Endothelial cell (in vitro differentiated cells): ENCODE measurements around the gene PAPOLA. TPM values are rescaled to one million over a fixed set of nuclear protein-coding genes. Genes with fewer than 3 reads are reported as not detected.

Experiments used
- DNase-seq: peaks from one replicate; pipeline ENCODE4 v3.0.0; 2021; ENCODE audit warnings: low spot score
- H3K27ac Mint-ChIP-seq: one replicate; pipeline ENCODE4 v1.8.0; 2021; ENCODE audit warnings: mixed read lengths, inconsistent platforms; ENCODE audit not compliant: unreplicated experiment
- H3K27me3 Mint-ChIP-seq: one replicate; pipeline ENCODE4 v1.8.0; 2021; ENCODE audit warnings: mild to moderate bottlenecking, moderate library complexity, mixed read lengths, inconsistent platforms; ENCODE audit not compliant: unreplicated experiment
- H3K36me3 Mint-ChIP-seq: one replicate; pipeline ENCODE4 v1.8.0; 2021; ENCODE audit warnings: mild to moderate bottlenecking, low read depth, mixed read lengths, inconsistent platforms; ENCODE audit not compliant: unreplicated experiment
- H3K4me1 Mint-ChIP-seq: one replicate; pipeline ENCODE4 v1.8.0; 2021; ENCODE audit warnings: mild to moderate bottlenecking, mixed read lengths, inconsistent platforms; ENCODE audit not compliant: unreplicated experiment
- H3K4me3 Mint-ChIP-seq: one replicate; pipeline ENCODE4 v1.8.0; 2021; ENCODE audit warnings: mild to moderate bottlenecking, mixed read lengths, inconsistent platforms; ENCODE audit not compliant: unreplicated experiment
- H3K9me3 Mint-ChIP-seq: one replicate; pipeline ENCODE4 v1.8.0; 2021; ENCODE audit warnings: mixed read lengths, inconsistent platforms; ENCODE audit not compliant: unreplicated experiment
- total RNA-seq: library from RNA; stranded (reverse); fragmentation: NEBNext Ultra II Directional; extraction: Animal tissue kit (Norgen Biotek cat#: 25700); gene quantifications from one replicate; pipeline ENCODE4 v1.2.1, GENCODE V29; 2021; ENCODE audit not compliant: unreplicated experiment
- TF ChIP-seq, protein P1 (sequence below): fragments of 200-600 bp; sonication (generic); IDR thresholded peaks from one replicate; pipeline ENCODE4 v1.5.0; 2021; ENCODE audit warnings: antibody characterized with exemption; ENCODE audit not compliant: unreplicated experiment

The PAPOLA gene
- total RNA-seq, 1 donor from 2014 or later = 161 TPM

DNA sequence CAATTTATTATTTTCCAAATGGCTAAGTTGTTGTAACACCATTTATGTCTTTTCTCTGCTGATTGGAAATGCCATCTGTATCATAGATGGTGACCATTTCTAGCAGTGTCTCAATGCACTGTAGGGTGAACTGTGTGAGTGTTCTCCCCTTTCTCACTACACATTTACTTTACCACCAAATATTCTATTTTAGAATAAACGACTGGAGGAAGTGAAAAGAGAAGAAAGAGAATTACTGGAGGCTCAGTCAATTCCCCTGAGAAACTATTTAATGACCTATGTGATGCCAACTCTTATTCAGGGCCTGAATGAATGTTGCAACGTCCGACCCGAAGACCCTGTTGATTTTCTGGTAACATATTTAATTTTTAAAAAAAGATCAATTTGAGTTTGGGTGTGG lies 15.5 kb upstream of the PAPOLA start:
- Mint-ChIP-seq H3K4me3 (no peak overlapping the region), H3K27me3 (no peaks in the 10 kb centered on the region), H3K4me1 (no peaks in the 10 kb centered on the region), H3K36me3 (no peaks in the 10 kb centered on the region), H3K27ac (no peak overlapping the region), H3K9me3 (no peaks in the 10 kb centered on the region)
- TF ChIP-seq, protein P1, sequence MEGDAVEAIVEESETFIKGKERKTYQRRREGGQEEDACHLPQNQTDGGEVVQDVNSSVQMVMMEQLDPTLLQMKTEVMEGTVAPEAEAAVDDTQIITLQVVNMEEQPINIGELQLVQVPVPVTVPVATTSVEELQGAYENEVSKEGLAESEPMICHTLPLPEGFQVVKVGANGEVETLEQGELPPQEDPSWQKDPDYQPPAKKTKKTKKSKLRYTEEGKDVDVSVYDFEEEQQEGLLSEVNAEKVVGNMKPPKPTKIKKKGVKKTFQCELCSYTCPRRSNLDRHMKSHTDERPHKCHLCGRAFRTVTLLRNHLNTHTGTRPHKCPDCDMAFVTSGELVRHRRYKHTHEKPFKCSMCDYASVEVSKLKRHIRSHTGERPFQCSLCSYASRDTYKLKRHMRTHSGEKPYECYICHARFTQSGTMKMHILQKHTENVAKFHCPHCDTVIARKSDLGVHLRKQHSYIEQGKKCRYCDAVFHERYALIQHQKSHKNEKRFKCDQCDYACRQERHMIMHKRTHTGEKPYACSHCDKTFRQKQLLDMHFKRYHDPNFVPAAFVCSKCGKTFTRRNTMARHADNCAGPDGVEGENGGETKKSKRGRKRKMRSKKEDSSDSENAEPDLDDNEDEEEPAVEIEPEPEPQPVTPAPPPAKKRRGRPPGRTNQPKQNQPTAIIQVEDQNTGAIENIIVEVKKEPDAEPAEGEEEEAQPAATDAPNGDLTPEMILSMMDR = no peak
- DNase-seq = no peak

DNA sequence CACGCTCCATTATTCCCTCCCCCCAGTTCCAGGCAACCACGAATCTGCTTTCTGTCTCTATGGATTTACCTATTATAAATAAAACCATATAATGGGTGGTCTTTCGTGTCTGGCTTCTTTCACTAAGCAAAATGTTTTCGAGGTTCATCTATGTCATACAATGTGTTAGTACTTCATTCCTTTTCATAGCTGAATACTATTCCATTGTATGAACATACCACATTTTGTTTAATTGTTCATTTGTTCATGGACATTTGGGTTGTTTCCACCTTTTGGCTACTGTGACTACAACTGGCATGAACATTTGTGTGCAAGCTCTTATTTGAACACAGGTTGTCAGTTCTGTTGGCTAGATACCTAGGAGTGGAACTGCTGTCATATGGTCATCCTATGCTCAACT lies 12.9 kb upstream of the PAPOLA start:
- Mint-ChIP-seq H3K27ac (no peak overlapping the region), H3K36me3 (no peaks in the 10 kb centered on the region), H3K4me3 (no peak overlapping the region)

DNA sequence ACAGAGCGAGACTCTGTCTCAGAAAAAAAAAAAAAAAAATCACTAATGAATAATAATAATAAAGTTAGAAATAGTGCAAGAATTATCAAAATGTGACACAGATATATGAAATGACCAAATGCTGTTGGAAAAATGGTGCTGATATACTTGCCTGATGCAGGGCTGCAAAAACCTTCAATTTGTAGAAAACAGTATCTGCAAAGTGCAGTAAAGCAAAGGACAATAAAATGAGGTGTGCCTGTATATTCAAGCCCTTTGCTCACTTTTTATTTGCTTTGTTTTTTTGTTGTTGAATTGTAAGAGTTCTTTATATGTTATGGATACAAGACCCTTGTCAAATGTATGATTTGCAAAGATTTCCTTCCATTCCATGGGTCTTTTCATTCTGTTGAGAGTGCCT lies 9.0 kb upstream of the PAPOLA start:
- no peaks in the 10 kb centered on the region for H3K4me1 Mint-ChIP-seq
- TF ChIP-seq, protein P1 = no peak
- peaks cover 1% of the 10 kb centered on the region for H3K27me3 Mint-ChIP-seq
- no peaks in the 10 kb centered on the region for H3K36me3 Mint-ChIP-seq
- no peak for DNase-seq
- H3K4me3 Mint-ChIP-seq = no peak overlapping the region
- no peak overlapping the region for H3K27ac Mint-ChIP-seq
- no peaks in the 10 kb centered on the region for H3K9me3 Mint-ChIP-seq

More for the DNA sequence above, 12.9 kb upstream of the PAPOLA start:
- H3K4me1 Mint-ChIP-seq = no peaks in the 10 kb centered on the region
- no peaks in the 10 kb centered on the region for H3K9me3 Mint-ChIP-seq
- no peak for DNase-seq
- TF ChIP-seq, protein P1 = no peak
- H3K27me3 Mint-ChIP-seq = no peaks in the 10 kb centered on the region

DNA sequence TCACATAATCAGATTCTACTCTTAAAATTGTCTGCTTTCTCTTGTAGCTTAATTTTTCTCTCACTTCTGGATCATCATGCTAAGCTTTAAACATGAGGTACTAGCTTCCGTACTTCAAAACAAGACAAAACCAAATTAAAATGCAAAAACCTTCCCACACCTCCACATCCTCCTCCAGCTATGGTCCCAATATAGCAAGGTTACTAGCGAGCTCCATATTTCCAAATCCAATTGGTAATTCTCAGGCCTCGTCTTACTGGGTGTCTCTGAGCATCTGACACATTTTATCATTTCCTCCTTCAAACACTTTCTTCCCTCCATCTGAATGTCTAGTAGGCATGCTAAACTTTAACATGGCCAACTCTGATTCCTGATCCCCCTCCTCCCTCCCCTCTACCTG lies 7.9 kb upstream of the PAPOLA start:
- TF ChIP-seq, protein P1 = no peak
- H3K4me3 Mint-ChIP-seq = no peak overlapping the region
- no peaks in the 10 kb centered on the region for H3K4me1 Mint-ChIP-seq
- no peaks in the 10 kb centered on the region for H3K36me3 Mint-ChIP-seq
- H3K9me3 Mint-ChIP-seq = no peaks in the 10 kb centered on the region
- H3K27me3 Mint-ChIP-seq = peaks cover 1% of the 10 kb centered on the region
- no peak overlapping the region for H3K27ac Mint-ChIP-seq
- DNase-seq = no peak

DNA sequence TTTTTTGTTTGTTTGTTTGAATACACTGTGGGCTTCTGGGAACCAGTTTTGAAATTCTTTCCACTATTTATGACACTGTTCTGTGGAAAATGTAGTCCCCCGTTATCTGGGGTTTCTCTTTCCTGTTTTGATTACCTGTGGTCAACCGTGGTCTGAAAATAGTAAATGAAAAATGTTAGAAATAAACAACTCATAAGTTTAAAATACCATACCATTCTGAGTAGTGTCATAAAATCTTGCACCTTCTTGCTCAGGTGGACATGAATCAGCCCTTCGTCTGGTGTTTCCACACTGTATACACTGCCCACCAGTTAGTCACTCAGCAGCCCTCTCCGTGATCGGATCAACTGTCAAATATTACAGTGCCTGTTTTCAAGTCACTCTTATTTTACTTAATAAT lies 5.1 kb upstream of the PAPOLA start:
- DNase-seq = no peak
- Mint-ChIP-seq H3K9me3 (no peaks in the 10 kb centered on the region), H3K4me3 (no peak overlapping the region), H3K36me3 (no peaks in the 10 kb centered on the region), H3K27ac (no peak overlapping the region), H3K4me1 (peaks cover 5% of the 10 kb centered on the region), H3K27me3 (peaks cover 7% of the 10 kb centered on the region)
- TF ChIP-seq, protein P1 = no peak
